Mesenchymal stem cell (in vitro differentiated cells and primary cell): ENCODE measurements around the gene SF3B2.

Experiments used
- DNase-seq: peaks from one replicate; pipeline ENCODE4 v3.0.0-alpha.2; 2013
- H2AFZ ChIP-seq: one replicate; pipeline ENCODE4 v1.6.1; 2013; ENCODE audit warnings: low read depth, mild to moderate bottlenecking, control low read depth, inconsistent platforms, low read length, moderate library complexity
- H2AK5ac ChIP-seq: 2 replicates; pipeline ENCODE4 v1.6.1; 2013; ENCODE audit warnings: low read length, moderate library complexity, mild to moderate bottlenecking, inconsistent platforms; ENCODE audit not compliant: severe bottlenecking
- H2BK120ac ChIP-seq: one replicate; pipeline ENCODE4 v1.6.1; 2013; ENCODE audit warnings: low read depth, mild to moderate bottlenecking, inconsistent platforms, low read length, moderate library complexity
- H2BK12ac ChIP-seq, 2 experiments: one replicate each; pipeline ENCODE4 v1.6.1; 2013; ENCODE audit warnings: inconsistent platforms in 2 of 2, low read length in 2 of 2, mild to moderate bottlenecking in 2 of 2, moderate library complexity in 2 of 2, control low read depth in 1 of 2
- H2BK15ac ChIP-seq: one replicate; pipeline ENCODE4 v1.6.1; 2013; ENCODE audit warnings: mild to moderate bottlenecking, low read depth, inconsistent platforms; ENCODE audit not compliant: poor library complexity, severe bottlenecking
- H2BK5ac ChIP-seq: 2 replicates; pipeline ENCODE4 v1.6.1; 2013; ENCODE audit warnings: low read depth, mild to moderate bottlenecking, low read length, control low read depth, inconsistent platforms; ENCODE audit not compliant: poor library complexity, severe bottlenecking
- H3K14ac ChIP-seq, 2 experiments: one replicate each; pipeline ENCODE4 v1.6.1; 2013; ENCODE audit warnings: inconsistent platforms in 2 of 2, low read length in 2 of 2, control low read depth in 1 of 2, mild to moderate bottlenecking in 1 of 2, moderate library complexity in 1 of 2
- H3K18ac ChIP-seq, 2 experiments: one replicate each; pipeline ENCODE4 v1.6.1; 2013; ENCODE audit warnings: inconsistent platforms in 2 of 2, low read length in 2 of 2, control low read depth in 1 of 2, low read depth in 1 of 2, mild to moderate bottlenecking in 1 of 2
- H3K23ac ChIP-seq, 2 experiments: one replicate each; pipeline ENCODE4 v1.6.1; 2013; ENCODE audit warnings: inconsistent platforms in 2 of 2, low read length in 2 of 2, mild to moderate bottlenecking in 2 of 2, moderate library complexity in 2 of 2, control low read depth in 1 of 2
- H3K27ac ChIP-seq: 2 replicates; pipeline ENCODE4 v1.5.1; 2013; ENCODE audit warnings: mild to moderate bottlenecking, moderate library complexity, low read length, control low read depth, inconsistent platforms; ENCODE audit not compliant: poor library complexity, severe bottlenecking
- H3K27me3 ChIP-seq, 2 experiments: 2 replicates each; pipeline versions ENCODE4 v1.6.1 to v1.7.0; 2013; ENCODE audit warnings: low read length in 2 of 2, mild to moderate bottlenecking in 2 of 2, moderate library complexity in 2 of 2, control low read depth in 1 of 2, inconsistent platforms in 1 of 2; ENCODE audit not compliant: control insufficient read depth in 1 of 2, insufficient read depth in 1 of 2
- H3K36me3 ChIP-seq, 2 experiments: 2 replicates each; pipeline versions ENCODE4 v1.6.1 to v1.7.0; 2013; ENCODE audit warnings: low read length in 2 of 2, control low read depth in 1 of 2, inconsistent platforms in 1 of 2, low read depth in 1 of 2, mild to moderate bottlenecking in 1 of 2; ENCODE audit not compliant: insufficient read depth in 2 of 2, control insufficient read depth in 1 of 2
- H3K4ac ChIP-seq, 2 experiments: one replicate each; pipeline ENCODE4 v1.6.1; 2013; ENCODE audit warnings: inconsistent platforms in 2 of 2, low read length in 2 of 2, mild to moderate bottlenecking in 2 of 2, moderate library complexity in 2 of 2, control low read depth in 1 of 2, low read depth in 1 of 2
- H3K4me1 ChIP-seq: 2 replicates; pipeline ENCODE4 v1.6.1; 2013; ENCODE audit warnings: low read depth, low read length, control low read depth; ENCODE audit not compliant: control insufficient read depth, insufficient read depth
- H3K4me2 ChIP-seq: 2 replicates; pipeline ENCODE4 v1.6.1; 2013; ENCODE audit warnings: low read length, mild to moderate bottlenecking, inconsistent platforms; ENCODE audit not compliant: poor library complexity, severe bottlenecking
- H3K4me3 ChIP-seq, 2 experiments: 2 replicates each; pipeline versions ENCODE4 v1.5.1 to v1.7.0; 2013; ENCODE audit warnings: low read length in 2 of 2, mild to moderate bottlenecking in 2 of 2, control low read depth in 1 of 2, low read depth in 1 of 2; ENCODE audit not compliant: insufficient read depth in 1 of 2
- H3K79me1 ChIP-seq: replicated peaks from 2 replicates; pipeline ENCODE4 v1.6.1; 2013; ENCODE audit warnings: mild to moderate bottlenecking, control low read depth, low read length, inconsistent platforms; ENCODE audit not compliant: poor library complexity, severe bottlenecking
- H3K9ac ChIP-seq: 2 replicates; pipeline ENCODE4 v1.7.0; 2013; ENCODE audit warnings: mild to moderate bottlenecking, low read length, moderate library complexity
- H3K9me3 ChIP-seq: 2 replicates; pipeline ENCODE4 v1.7.0; 2013; ENCODE audit warnings: mild to moderate bottlenecking, low read length; ENCODE audit not compliant: control insufficient read depth
- H4K8ac ChIP-seq: one replicate; pipeline ENCODE4 v1.6.1; 2013; ENCODE audit warnings: inconsistent platforms, mild to moderate bottlenecking, low read length, moderate library complexity
- H4K91ac ChIP-seq: one replicate; pipeline ENCODE4 v1.6.1; 2013; ENCODE audit warnings: mild to moderate bottlenecking, low read length, inconsistent platforms
- WGBS: methylation state at CpG from one replicate; pipeline ENCODE4 v1.1.7; 2013; ENCODE audit warnings: mixed read lengths; 5-methylcytosine and 5-hydroxymethylcytosine counted together

The SF3B2 gene

DNA sequence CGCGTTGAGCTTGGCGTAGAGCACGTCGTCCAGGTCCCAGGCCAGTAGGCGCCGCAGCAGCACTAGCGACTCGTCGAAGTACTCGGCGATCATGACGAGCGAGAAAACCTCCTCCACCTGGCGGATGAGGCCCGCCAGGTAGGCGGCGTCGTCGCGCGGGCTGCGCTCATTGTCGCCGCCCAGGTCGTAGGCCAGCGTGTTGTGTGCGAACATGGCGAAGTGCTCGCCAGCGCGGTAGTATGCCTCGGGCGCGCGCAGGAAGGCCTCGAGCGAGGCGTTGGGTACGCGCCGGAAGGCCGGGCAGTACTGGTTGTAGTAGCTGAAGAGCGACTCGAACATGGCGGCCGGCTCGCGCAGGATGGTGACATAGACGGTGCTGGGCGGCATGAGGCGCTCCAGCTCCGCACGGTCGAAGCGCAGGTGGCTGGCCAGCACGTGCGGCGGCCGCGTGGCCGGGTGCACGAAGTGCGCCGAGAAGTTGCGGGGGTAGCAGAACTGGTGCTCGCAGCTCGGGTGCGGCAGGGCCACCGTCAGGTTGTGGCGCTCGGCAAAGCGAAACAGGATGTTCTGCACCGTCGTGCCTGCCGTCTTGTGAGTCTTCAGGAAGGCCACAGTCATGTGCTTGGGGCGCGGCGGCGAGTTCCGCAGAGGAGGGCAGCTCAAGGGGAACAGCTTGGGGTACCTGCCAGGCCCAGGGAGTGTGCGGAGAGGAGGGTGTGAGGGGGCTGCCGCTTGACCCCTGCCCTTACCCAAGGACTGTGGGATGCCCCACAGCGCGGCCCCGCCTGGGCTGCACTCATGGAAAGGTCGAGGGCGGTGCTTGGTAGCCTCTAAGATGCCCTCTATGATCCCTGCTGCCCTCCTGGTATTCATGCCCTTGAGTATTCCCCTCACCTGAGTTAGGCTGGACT lies 8.9 kb upstream of the SF3B2 start:
- Histone ChIP-seq H2BK120ac (no peak overlapping the region), H3K79me1 (no peaks in the 10 kb centered on the region), H2AK5ac (no peak overlapping the region), H3K23ac (peak overlapping the region in 1 of 2 experiments; percentile 36), H2BK12ac (no peak overlapping the region), H3K9me3 (no peaks in the 10 kb centered on the region), H3K4me2 (no peak overlapping the region), H3K27ac (no peak overlapping the region), H3K14ac (peak overlapping the region in 1 of 2 experiments; percentile 39), H2BK15ac (no peak overlapping the region), H3K27me3 (peaks cover 12 to 55% of the 10 kb centered on the region in 2 experiments), H3K4me3 (no peak overlapping the region), H4K8ac (no peak overlapping the region), H2BK5ac (no peak overlapping the region), H3K4me1 (peaks cover 17% of the 10 kb centered on the region), H3K36me3 (peaks cover 0 to 20% of the 10 kb centered on the region in 2 experiments), H4K91ac (no peak overlapping the region), H2AFZ (no peak overlapping the region), H3K9ac (no peak overlapping the region), H3K4ac (no peak overlapping the region), H3K18ac (no peak overlapping the region)
- WGBS, result 97% methylated on average over 86 of the region's 88 CpGs
- DNase-seq, result no peak

DNA sequence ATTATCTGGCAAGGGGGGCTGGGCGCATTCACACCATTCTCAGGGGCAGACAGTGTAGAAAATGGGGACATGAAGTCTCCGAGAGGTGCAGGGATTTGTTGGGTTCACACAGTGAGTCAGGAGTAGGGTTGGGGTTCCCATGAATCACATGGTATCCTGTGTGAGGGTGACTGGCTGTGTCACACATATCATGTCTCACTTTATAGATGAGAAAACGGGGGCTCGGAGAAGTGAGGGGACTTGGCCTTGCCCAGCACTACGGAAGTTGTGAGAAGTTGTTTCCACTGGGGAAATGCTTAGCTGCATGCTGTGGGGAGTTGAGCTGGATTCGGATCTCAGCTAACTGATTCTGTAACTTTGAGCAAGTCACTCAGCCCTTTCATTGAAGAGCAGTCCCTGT lies 7.4 kb upstream of the SF3B2 start:
- peaks cover 10 to 62% of the 10 kb centered on the region in 2 experiments for H3K27me3 ChIP-seq
- H4K91ac ChIP-seq, result no peak overlapping the region
- no peak overlapping the region for H3K4ac ChIP-seq
- no peak overlapping the region for H3K4me2 ChIP-seq
- no peak overlapping the region for H2AFZ ChIP-seq
- H2BK120ac ChIP-seq, result no peak overlapping the region
- H3K4me3 ChIP-seq, result no peak overlapping the region
- H3K36me3 ChIP-seq, result peaks cover 0 to 20% of the 10 kb centered on the region in 2 experiments
- no peak overlapping the region for H2BK12ac ChIP-seq
- no peak overlapping the region for H3K18ac ChIP-seq
- no peak overlapping the region for H3K23ac ChIP-seq
- H2BK5ac ChIP-seq, result no peak overlapping the region
- H3K4me1 ChIP-seq, result peaks cover 29% of the 10 kb centered on the region
- DNase-seq, result no peak
- no peaks in the 10 kb centered on the region for H3K9me3 ChIP-seq
- peaks cover 1% of the 10 kb centered on the region for H3K79me1 ChIP-seq
- H4K8ac ChIP-seq, result no peak overlapping the region
- WGBS, result 90% methylated on average over 6 of the region's 6 CpGs
- H3K14ac ChIP-seq, result no peak overlapping the region
- no peak overlapping the region for H3K9ac ChIP-seq
- no peak overlapping the region for H2AK5ac ChIP-seq
- H2BK15ac ChIP-seq, result no peak overlapping the region
- H3K27ac ChIP-seq, result no peak overlapping the region

DNA sequence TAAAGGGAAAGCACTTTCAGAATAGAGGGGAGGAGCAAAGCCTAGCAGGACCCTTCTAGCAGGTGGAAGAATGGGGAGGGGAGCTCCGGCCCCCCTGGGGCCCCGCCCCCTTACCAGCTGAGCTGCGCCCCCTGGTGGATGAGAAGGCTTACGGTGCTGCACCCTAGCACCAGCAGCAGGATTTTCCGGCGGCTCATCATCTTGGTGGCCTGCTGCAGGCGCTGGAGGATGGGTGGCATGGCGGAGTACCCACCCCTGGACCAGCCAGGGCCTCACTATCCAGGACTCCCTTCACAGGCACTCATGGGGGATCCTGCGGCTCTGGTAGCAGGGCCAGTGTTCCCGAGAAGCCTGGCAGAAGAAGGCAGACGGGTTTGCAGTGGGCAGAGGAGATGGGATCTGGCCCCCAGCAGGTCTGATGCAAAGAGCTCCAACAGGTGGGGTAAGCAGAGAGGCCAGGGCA lies 7.0 kb upstream of the SF3B2 start:
- H2AK5ac ChIP-seq, result no peak overlapping the region
- H3K4ac ChIP-seq, result no peak overlapping the region
- no peak overlapping the region for H2BK120ac ChIP-seq
- peaks cover 29% of the 10 kb centered on the region for H3K4me1 ChIP-seq
- H2AFZ ChIP-seq, result peak overlapping the region; percentile 51
- H3K9me3 ChIP-seq, result no peaks in the 10 kb centered on the region
- H3K9ac ChIP-seq, result no peak overlapping the region
- H3K27me3 ChIP-seq, result peaks cover 9 to 60% of the 10 kb centered on the region in 2 experiments
- no peak overlapping the region for H2BK5ac ChIP-seq
- no peak overlapping the region for H2BK15ac ChIP-seq
- H3K18ac ChIP-seq, result no peak overlapping the region
- H4K8ac ChIP-seq, result no peak overlapping the region
- no peak overlapping the region for H3K27ac ChIP-seq
- no peak overlapping the region for H2BK12ac ChIP-seq
- peak overlapping the region in 1 of 2 experiments; percentile 41 for H3K23ac ChIP-seq
- H3K79me1 ChIP-seq, result peaks cover 1% of the 10 kb centered on the region
- peaks cover 0 to 20% of the 10 kb centered on the region in 2 experiments for H3K36me3 ChIP-seq
- DNase-seq, result peak; percentile 80
- H3K4me2 ChIP-seq, result no peak overlapping the region
- H3K14ac ChIP-seq, result no peak overlapping the region
- H3K4me3 ChIP-seq, result no peak overlapping the region
- no peak overlapping the region for H4K91ac ChIP-seq
- 21% methylated on average over 11 of the region's 11 CpGs for WGBS

DNA sequence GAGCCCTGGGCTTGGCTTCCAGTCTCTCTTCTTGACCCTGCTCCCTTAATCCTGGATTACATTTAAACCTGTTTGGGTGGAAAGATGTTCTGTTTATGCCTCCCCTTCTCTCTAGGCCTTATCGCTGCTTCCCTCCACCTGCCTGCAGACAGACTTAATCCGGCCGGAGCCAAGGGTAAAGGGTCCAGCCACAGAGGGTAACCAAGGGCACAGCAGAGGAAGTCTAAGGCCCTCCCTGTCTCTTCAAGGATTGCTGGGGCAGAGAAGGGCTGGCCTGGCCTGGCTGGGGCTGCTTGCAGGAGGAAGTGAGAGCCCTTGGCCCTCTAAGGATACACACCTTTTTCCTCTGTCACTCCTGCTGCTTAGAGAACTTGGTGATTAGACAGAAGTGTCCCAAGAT lies 5.3 kb upstream of the SF3B2 start:
- Histone ChIP-seq H3K4ac (no peak overlapping the region), H2BK5ac (no peak overlapping the region), H3K4me1 (peaks cover 39% of the 10 kb centered on the region), H3K23ac (no peak overlapping the region), H4K8ac (no peak overlapping the region), H2BK120ac (no peak overlapping the region), H3K79me1 (peaks cover 1% of the 10 kb centered on the region), H3K27me3 (peaks cover 9 to 47% of the 10 kb centered on the region in 2 experiments), H3K4me3 (no peak overlapping the region), H3K4me2 (no peak overlapping the region), H2BK12ac (no peak overlapping the region), H3K27ac (no peak overlapping the region), H2AK5ac (no peak overlapping the region), H2AFZ (no peak overlapping the region), H2BK15ac (no peak overlapping the region), H3K36me3 (peaks cover 0 to 20% of the 10 kb centered on the region in 2 experiments), H4K91ac (no peak overlapping the region), H3K9me3 (no peaks in the 10 kb centered on the region), H3K9ac (no peak overlapping the region), H3K18ac (no peak overlapping the region), H3K14ac (no peak overlapping the region)
- WGBS, result 94% methylated on average over 3 of the region's 3 CpGs
- DNase-seq, result no peak
